ENCODE measurements around the gene FAM181A.

FAM181A gene

GRCh38 chr14:93903342-93904184 lies 23.6 kb upstream of the FAM181A start:
- no peak for DNase-seq (ENCODE audit: low read depth)

GRCh38 chr14:93905623-93906022 lies 21.5 kb upstream of the FAM181A start:
- DNase-seq (ENCODE audit: low read depth) = no peak

- peak; percentile 14 for DNase-seq (ENCODE audit: low read depth)
These were observed 20.5 kb upstream of the FAM181A start for GRCh38 chr14:93906341-93907329.

GRCh38 chr14:93909429-93910128 lies 17.6 kb upstream of the FAM181A start:
- DNase-seq (ENCODE audit: low read depth) = no peak

GRCh38 chr14:93911975-93912615 lies 15.0 kb upstream of the FAM181A start:
- DNase-seq (ENCODE audit: low read depth) = no peak

GRCh38 chr14:93912782-93913181 lies 14.4 kb upstream of the FAM181A start:
- no peak for DNase-seq (ENCODE audit: low read depth)

GRCh38 chr14:93914278-93914677 lies 12.9 kb upstream of the FAM181A start:
- no peak for DNase-seq (ENCODE audit: low read depth)

- DNase-seq (ENCODE audit: low read depth) = no peak
These were observed 12.0 kb upstream of the FAM181A start for GRCh38 chr14:93915070-93915705.

- no peak for DNase-seq (ENCODE audit: low read depth)
These were observed 11.3 kb upstream of the FAM181A start for GRCh38 chr14:93915800-93916199.

- no peak for DNase-seq (ENCODE audit: low read depth)
These were observed 10.6 kb upstream of the FAM181A start for GRCh38 chr14:93916498-93916897.

GRCh38 chr14:93917141-93917540 lies 10.0 kb upstream of the FAM181A start:
- DNase-seq (ENCODE audit: low read depth) = no peak

- DNase-seq (ENCODE audit: low read depth) = no peak
These were observed 5.9 kb upstream of the FAM181A start for GRCh38 chr14:93921001-93921806.

- no peak for DNase-seq (ENCODE audit: low read depth)
These were observed 3.5 kb upstream of the FAM181A start for GRCh38 chr14:93923626-93924025.

GRCh38 chr14:93924592-93925355 lies 2.4 kb upstream of the FAM181A start:
- DNase-seq (ENCODE audit: low read depth) = no peak

- no peak for DNase-seq (ENCODE audit: low read depth)
These were observed 1.7 kb upstream of the FAM181A start for GRCh38 chr14:93925374-93925895.

- no peak for DNase-seq (ENCODE audit: low read depth)
These were observed 785 bp upstream of the FAM181A start for GRCh38 chr14:93926245-93926872.

- no peak for DNase-seq (ENCODE audit: low read depth)
These were observed 629 bp downstream of the FAM181A start for GRCh38 chr14:93927800-93928145.

GRCh38 chr14:93928184-93929047 lies 1.3 kb downstream of the FAM181A start:
- no peak for DNase-seq (ENCODE audit: low read depth)
